Activated CD4-positive, alpha-beta T cell treated with anti-CD3 and anti-CD28 coated beads, Interleukin-2, amount 10 ng/mL, durations not matched to agents 24 days and 14 days (primary cell): Measurements from ENCODE around the gene PRR5L. TPM values are rescaled to one million over a fixed set of nuclear protein-coding genes. Genes with fewer than 3 reads are reported as not detected.

Experiments
- DNase-seq: peaks from one replicate; pipeline ENCODE4 v3.0.0; 2022
- H3K27ac Mint-ChIP-seq: one replicate; pipeline ENCODE4 v1.8.0; 2022; ENCODE audit warnings: mild to moderate bottlenecking, mixed read lengths
- H3K27me3 Mint-ChIP-seq: one replicate; pipeline ENCODE4 v1.8.0; 2022; ENCODE audit warnings: mixed read lengths
- H3K36me3 Mint-ChIP-seq: one replicate; pipeline ENCODE4 v1.8.0; 2022; ENCODE audit warnings: low read depth, mild to moderate bottlenecking, mixed read lengths
- H3K4me1 Mint-ChIP-seq: one replicate; pipeline ENCODE4 v1.8.0; 2021; ENCODE audit warnings: mixed read lengths
- H3K4me3 Mint-ChIP-seq: one replicate; pipeline ENCODE4 v1.8.0; 2022; ENCODE audit warnings: mild to moderate bottlenecking, moderate library complexity, mixed read lengths
- H3K9me3 Mint-ChIP-seq: one replicate; pipeline ENCODE4 v1.8.0; 2021; ENCODE audit warnings: mixed read lengths
- intact Hi-C: fragments of 100-400 bp; cut with micrococcal nuclease; formaldehyde crosslinking; loops from one replicate; pipeline ENCODE4 v1.15.1; 2023
- total RNA-seq: library from RNA; stranded (reverse); gene quantifications from 2 replicates; pipeline ENCODE4 v1.2.3, GENCODE V29; 2022

PRR5L gene
- total RNA-seq, 1 donor from 2014 or later: 54.5 TPM

- Mint-ChIP-seq H3K27ac (no peak overlapping the region), H3K36me3 (peaks cover 30% of the 10 kb centered on the region)
Observed at GRCh38 chr11:36375353-36376008, 79.4 kb downstream of the PRR5L start.

GRCh38 chr11:36376009-36376887 lies 80.2 kb downstream of the PRR5L start:
- peak; percentile 68 for DNase-seq
- peaks cover 47% of the 10 kb centered on the region for H3K27me3 Mint-ChIP-seq
- peak overlapping the region; percentile 98 for H3K4me3 Mint-ChIP-seq

More at GRCh38 chr11:36375353-36376008, 79.4 kb downstream of the PRR5L start:
- peak overlapping the region; percentile 98 for H3K4me3 Mint-ChIP-seq
- intact Hi-C loops: loop anchor here (2.0 to 5.0 kb wide), 3 partner anchors 19 to 102 kb away; no protein-coding TSS in a partner anchor
- no peaks in the 10 kb centered on the region for H3K9me3 Mint-ChIP-seq
- H3K27me3 Mint-ChIP-seq: peaks cover 52% of the 10 kb centered on the region
- peaks cover 36% of the 10 kb centered on the region for H3K4me1 Mint-ChIP-seq
- peak; percentile 65 for DNase-seq

GRCh38 chr11:36376888-36377758 lies 81.0 kb downstream of the PRR5L start:
- peak overlapping the region; percentile 98 for H3K4me3 Mint-ChIP-seq
- intact Hi-C loops: loop anchor here (1.0 to 5.0 kb wide), 6 partner anchors 18 to 100 kb away; no protein-coding TSS in a partner anchor
- peaks cover 36% of the 10 kb centered on the region for H3K36me3 Mint-ChIP-seq
- DNase-seq: peak; percentile 89
- H3K4me1 Mint-ChIP-seq: peaks cover 39% of the 10 kb centered on the region
- H3K27ac Mint-ChIP-seq: peak overlapping the region; percentile 93
- H3K9me3 Mint-ChIP-seq: no peaks in the 10 kb centered on the region
- peaks cover 42% of the 10 kb centered on the region for H3K27me3 Mint-ChIP-seq

More at GRCh38 chr11:36376009-36376887, 80.2 kb downstream of the PRR5L start:
- intact Hi-C loops: loop anchor here (2.0 to 5.0 kb wide), 3 partner anchors 19 to 101 kb away; no protein-coding TSS in a partner anchor
- Mint-ChIP-seq H3K36me3 (peaks cover 34% of the 10 kb centered on the region), H3K4me1 (peaks cover 39% of the 10 kb centered on the region), H3K9me3 (no peaks in the 10 kb centered on the region), H3K27ac (peak overlapping the region; percentile 93)

GRCh38 chr11:36377759-36378564 lies 81.9 kb downstream of the PRR5L start:
- Mint-ChIP-seq H3K27me3 (peaks cover 34% of the 10 kb centered on the region), H3K36me3 (peaks cover 41% of the 10 kb centered on the region), H3K27ac (peak overlapping the region; percentile 78), H3K4me1 (peaks cover 39% of the 10 kb centered on the region), H3K9me3 (no peaks in the 10 kb centered on the region), H3K4me3 (peak overlapping the region; percentile 98)
- peak; percentile 68 for DNase-seq
- intact Hi-C loops: loop anchor here (1.0 to 5.0 kb wide), 6 partner anchors 17 to 99 kb away; no protein-coding TSS in a partner anchor

GRCh38 chr11:36379653-36380052 lies 83.6 kb downstream of the PRR5L start:
- Mint-ChIP-seq H3K4me1 (peaks cover 43% of the 10 kb centered on the region), H3K9me3 (no peaks in the 10 kb centered on the region), H3K4me3 (peak overlapping the region; percentile 98), H3K27ac (no peak overlapping the region), H3K36me3 (peaks cover 55% of the 10 kb centered on the region), H3K27me3 (peaks cover 20% of the 10 kb centered on the region)
- DNase-seq: no peak
- intact Hi-C loops: loop anchor here (5.0 kb wide), 2 partner anchors 37 to 98 kb away; no protein-coding TSS in a partner anchor

GRCh38 chr11:36380296-36381014 lies 84.4 kb downstream of the PRR5L start:
- DNase-seq: no peak
- Mint-ChIP-seq H3K9me3 (no peaks in the 10 kb centered on the region), H3K27ac (no peak overlapping the region), H3K36me3 (peaks cover 62% of the 10 kb centered on the region), H3K27me3 (peaks cover 15% of the 10 kb centered on the region), H3K4me3 (peak overlapping the region; percentile 98), H3K4me1 (peaks cover 49% of the 10 kb centered on the region)
- intact Hi-C loops: no loop called here

GRCh38 chr11:36381015-36381360 lies 84.9 kb downstream of the PRR5L start:
- Mint-ChIP-seq H3K36me3 (peaks cover 67% of the 10 kb centered on the region), H3K9me3 (no peaks in the 10 kb centered on the region), H3K4me3 (peak overlapping the region; percentile 57), H3K27me3 (peaks cover 10% of the 10 kb centered on the region), H3K4me1 (peaks cover 48% of the 10 kb centered on the region), H3K27ac (no peak overlapping the region)
- DNase-seq: no peak
- intact Hi-C loops: no loop called here

- no peak overlapping the region for H3K27ac Mint-ChIP-seq
- DNase-seq: no peak
- intact Hi-C loops: no loop called here
- H3K36me3 Mint-ChIP-seq: peaks cover 71% of the 10 kb centered on the region
- H3K4me1 Mint-ChIP-seq: peaks cover 51% of the 10 kb centered on the region
- no peaks in the 10 kb centered on the region for H3K9me3 Mint-ChIP-seq
- no peak overlapping the region for H3K4me3 Mint-ChIP-seq
- H3K27me3 Mint-ChIP-seq: peaks cover 6% of the 10 kb centered on the region
Observed at GRCh38 chr11:36383195-36383594, 87.1 kb downstream of the PRR5L start.

- peak overlapping the region; percentile 16 for H3K4me3 Mint-ChIP-seq
- no peaks in the 10 kb centered on the region for H3K9me3 Mint-ChIP-seq
- intact Hi-C loops: loop anchor here (1.0 kb wide), 1 partner anchor 9 kb away; no protein-coding TSS in a partner anchor
- peak overlapping the region; percentile 31 for H3K27ac Mint-ChIP-seq
- H3K4me1 Mint-ChIP-seq: peaks cover 43% of the 10 kb centered on the region
- H3K36me3 Mint-ChIP-seq: peaks cover 57% of the 10 kb centered on the region
- peak; percentile 61 for DNase-seq
- no peaks in the 10 kb centered on the region for H3K27me3 Mint-ChIP-seq
Observed at GRCh38 chr11:36385121-36385970, 89.3 kb downstream of the PRR5L start.

- Mint-ChIP-seq H3K27me3 (no peaks in the 10 kb centered on the region), H3K36me3 (peaks cover 55% of the 10 kb centered on the region), H3K27ac (no peak overlapping the region), H3K4me1 (peaks cover 48% of the 10 kb centered on the region), H3K4me3 (no peak overlapping the region), H3K9me3 (no peaks in the 10 kb centered on the region)
- intact Hi-C loops: no loop called here
- DNase-seq: no peak
Observed at GRCh38 chr11:36386411-36386810, 90.3 kb downstream of the PRR5L start.

- peaks cover 56% of the 10 kb centered on the region for H3K36me3 Mint-ChIP-seq
- H3K4me1 Mint-ChIP-seq: peaks cover 65% of the 10 kb centered on the region
- H3K27me3 Mint-ChIP-seq: no peaks in the 10 kb centered on the region
- no peak overlapping the region for H3K27ac Mint-ChIP-seq
- peaks cover 4% of the 10 kb centered on the region for H3K9me3 Mint-ChIP-seq
- H3K4me3 Mint-ChIP-seq: no peak overlapping the region
- intact Hi-C loops: no loop called here
- no peak for DNase-seq
Observed at GRCh38 chr11:36388071-36388470, 92.0 kb downstream of the PRR5L start.
